AML-193 (cell line): ENCODE results near the gene BCAS3.

Experiments
- DNase-seq, 2 experiments: peaks; one replicate each; lab custom pipeline; 2025; lab: John Stamatoyannopoulos, UW

Gene BCAS3

DNA sequence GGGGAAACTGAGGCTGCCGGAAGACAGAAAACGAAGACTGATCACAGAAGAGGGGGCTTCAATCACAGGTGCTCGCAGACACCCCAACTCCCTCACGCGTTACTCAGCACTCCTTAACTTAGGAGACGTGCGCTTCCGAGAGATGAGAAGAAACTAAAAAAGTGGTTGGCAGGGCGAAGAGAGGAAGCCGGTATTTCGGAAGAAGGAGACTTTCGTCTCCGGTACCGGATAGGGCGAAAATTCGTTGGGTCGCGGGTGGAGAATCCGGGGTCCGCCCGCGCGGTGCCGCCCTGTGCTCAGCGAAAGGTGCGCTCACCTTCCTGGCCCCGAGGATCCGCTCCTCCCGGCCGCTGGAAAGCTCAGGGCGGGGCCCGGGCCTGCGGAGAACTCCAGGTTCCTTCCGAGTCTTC is 721.1 kb downstream of the BCAS3 start:
- no peak for DNase-seq

DNA sequence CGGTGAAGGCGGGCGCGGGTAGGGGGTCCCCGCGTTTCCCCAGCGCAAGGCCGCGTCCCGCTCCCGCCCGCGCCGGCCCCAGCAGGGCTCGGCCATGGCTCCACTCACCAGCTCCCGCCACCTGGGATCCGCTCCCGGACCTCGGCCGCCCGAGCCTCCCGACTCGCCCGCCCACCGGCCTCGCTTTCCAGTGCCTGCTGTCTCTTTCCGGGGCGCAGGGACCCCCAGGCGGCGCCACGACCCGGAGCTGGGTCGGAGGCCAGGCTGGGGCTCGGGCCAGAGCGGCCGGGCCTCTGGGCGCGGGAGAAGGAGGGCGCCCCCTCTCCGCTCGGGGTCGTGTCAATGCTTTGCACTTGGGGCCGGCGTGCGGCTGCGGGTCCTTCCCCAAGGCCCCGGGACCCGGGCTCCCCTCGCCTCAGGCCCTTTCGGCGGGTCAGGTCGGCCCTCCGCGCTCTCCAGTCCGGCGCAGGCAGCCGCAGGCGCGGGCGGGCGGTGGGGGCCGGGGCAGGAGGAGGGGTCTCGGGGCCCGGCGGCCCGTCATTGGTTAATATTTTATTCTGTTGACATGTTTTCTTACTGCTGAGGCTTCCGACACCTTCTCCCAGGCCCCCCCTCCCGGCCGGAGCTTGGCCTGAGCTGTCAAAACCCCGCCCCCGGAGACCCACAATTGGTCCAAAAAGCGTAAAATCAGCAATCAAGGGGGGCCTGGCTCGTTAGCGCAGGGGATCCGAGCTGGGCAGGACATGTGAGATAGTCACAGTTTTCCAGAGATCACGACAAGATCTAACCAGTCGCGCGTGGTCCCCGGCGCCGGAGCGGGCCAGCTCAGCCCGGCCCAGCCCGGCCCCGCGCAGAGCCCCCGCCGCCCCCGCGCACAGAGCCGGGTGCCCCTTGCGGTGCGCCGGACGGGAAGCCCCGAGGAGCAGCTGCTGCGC is 721.7 kb downstream of the BCAS3 start, which contains the start of gene TBX2:
Gene TBX2 (plus strand): TSS at position 713 of the 935 bp plus-strand sequence. CDS start 334 bp downstream, outside the sequence.
- no peak for DNase-seq

- no peak for DNase-seq
These were observed 722.5 kb downstream of the BCAS3 start for GRCh38 chr17:61400066-61400716.

DNA sequence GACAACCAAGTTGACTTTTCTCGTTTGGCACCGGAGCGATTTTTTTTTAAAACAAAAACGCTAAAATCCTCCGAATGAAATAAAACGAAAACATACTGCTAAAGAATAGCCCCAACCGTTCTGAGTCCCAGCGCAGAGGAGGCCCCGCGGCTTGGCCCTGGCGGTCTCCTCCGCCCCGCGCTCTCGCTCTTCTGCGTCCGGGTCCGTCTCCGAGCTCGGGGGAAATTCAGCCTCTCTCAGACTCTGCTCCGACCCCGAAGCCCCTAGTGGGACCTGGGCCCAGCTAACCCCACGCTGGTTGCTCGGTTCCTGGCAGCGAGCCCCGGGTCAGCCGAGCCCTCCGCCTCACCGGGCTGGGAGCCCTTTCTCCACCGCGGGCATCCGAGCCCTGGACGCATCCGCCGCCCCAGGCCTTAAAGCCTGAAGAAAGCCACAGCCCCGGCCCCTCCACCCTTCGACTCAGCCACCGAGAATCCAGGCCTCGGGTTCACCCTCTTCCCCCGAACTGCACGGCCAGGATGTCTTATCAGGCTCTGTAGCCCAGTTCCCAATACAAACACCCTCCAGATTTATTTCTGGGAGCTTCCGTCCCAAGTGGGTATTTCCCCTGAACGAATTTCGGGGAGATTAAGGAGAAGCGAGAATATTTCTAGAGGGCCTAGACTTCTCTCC is 723.2 kb downstream of the BCAS3 start:
- DNase-seq, result no peak

DNA sequence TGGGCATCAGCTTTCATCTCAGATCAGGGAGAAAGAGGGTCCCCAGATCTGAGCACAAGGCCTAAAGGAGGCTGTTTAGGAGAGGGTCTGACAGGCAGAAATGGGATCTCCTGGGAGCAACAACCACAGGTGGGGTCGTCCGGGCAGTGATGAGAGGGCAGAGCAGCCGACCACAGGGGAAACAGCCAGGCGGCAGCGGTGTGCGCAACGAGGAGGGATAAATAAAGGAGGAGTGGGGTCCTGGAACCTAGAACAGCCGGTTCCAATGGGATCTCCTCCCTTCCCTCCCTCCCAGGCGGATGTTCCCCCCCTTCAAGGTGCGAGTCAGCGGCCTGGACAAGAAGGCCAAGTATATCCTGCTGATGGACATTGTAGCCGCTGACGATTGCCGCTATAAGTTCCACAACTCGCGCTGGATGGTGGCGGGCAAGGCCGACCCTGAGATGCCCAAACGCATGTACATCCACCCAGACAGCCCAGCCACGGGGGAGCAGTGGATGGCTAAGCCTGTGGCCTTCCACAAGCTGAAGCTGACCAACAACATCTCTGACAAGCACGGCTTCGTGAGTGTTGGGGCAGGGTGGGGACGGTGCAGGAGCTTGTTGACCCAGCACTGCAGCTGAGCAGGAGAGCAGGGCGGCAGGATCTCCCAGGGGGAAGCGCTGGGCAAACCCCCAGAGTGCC is 723.9 kb downstream of the BCAS3 start:
- no peak for DNase-seq

DNA sequence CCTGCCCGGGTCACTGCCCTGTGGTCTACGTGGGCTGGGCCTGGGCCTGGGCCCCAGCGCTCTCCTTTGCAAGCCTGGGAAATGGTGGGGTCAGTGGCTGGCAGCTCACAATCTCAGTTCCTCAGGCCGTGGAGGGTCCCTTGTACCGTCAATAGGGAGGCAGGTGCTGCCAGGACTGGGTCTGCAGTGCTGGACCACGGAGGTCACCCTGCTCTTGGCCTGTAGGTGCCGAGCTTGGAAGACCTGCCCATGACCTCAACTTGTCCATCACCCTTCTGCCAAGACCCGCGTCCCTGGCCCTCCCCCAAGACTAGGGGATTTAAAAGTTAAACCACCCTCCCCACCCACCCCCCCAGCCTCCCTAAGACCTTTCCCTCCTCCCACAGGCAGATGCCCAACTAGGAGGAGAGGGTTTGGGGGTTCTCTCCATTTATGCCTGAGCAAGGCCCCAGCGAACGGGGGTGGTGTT is 724.5 kb downstream of the BCAS3 start:
- DNase-seq, result no peak

GRCh38 chr17:61402978-61403800 is 725.5 kb downstream of the BCAS3 start:
- DNase-seq, result no peak

DNA sequence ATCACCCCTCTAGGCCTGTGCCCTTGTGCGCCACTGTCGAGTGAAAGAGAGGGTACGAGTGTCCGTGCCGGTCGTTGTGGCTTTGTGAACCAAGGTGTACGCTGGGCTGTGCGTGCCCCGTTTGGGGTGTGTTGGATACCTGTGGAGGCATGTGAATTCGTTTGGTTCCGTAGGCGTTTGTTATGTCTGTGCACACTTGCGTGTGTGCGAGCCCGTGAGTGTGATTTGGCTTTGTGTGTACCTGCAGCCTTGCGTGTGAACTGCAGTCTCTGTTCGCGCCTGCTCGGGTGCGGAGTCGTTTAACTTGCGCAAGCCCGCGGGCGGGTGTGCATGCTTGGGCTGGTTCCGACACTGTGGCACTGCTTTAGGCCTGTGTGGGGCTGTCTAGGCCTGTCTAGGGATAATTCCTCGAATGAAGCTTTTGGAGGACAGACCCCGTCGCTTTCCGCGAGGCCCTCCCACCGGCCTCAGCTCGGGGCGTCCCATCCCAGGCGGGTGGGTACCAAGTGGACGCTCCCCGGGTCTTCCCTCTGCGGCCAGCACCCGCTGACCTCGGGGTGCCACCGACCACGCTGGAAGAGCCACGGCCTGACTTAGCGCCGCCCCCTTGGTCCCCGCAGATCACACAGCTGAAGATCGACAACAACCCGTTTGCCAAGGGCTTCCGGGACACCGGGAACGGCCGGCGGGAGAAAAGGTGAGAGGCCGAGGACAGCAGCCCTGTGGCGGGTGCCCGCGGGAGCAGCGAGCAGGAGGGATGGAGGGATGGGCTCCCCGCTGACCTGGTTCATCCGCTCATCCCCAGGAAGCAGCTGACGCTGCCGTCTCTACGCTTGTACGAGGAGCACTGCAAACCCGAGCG is 726.4 kb downstream of the BCAS3 start:
- no peak for DNase-seq

DNA sequence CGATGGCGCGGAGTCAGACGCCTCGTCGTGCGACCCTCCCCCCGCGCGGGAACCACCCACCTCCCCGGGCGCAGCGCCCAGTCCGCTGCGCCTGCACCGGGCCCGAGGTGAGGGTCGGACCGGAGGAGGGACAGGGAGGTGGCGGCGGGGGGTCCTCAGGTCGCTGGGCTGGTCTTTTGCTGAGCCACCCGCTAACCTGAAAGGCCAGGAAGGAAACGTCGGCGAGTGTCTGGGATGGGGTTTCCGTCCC is 726.9 kb downstream of the BCAS3 start:
- DNase-seq, result no peak

DNA sequence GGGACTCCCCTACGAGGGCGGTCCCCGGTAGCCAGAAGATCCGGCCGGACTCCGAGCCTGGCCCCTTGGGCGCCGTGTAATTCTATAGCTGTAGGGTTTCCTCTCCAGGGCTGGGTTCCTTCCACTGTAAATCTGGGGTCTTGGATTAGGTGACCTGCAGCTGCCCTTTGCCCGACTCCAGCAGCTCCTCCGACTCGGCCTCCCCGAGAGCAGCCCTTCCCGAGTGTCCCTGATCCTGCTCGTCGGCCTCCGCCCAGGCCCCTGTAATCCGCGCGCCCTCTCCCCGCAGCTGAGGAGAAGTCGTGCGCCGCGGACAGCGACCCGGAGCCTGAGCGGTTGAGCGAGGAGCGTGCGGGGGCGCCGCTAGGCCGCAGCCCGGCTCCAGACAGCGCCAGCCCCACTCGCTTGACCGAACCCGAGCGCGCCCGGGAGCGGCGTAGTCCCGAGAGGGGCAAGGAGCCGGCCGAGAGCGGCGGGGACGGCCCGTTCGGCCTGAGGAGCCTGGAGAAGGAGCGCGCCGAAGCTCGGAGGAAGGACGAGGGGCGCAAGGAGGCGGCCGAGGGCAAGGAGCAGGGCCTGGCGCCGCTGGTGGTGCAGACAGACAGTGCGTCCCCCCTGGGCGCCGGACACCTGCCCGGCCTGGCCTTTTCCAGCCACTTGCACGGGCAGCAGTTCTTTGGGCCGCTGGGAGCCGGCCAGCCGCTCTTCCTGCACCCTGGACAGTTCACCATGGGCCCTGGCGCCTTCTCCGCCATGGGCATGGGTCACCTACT is 727.4 kb downstream of the BCAS3 start:
- no peak for DNase-seq

- DNase-seq, result no peak
These were observed 728.3 kb downstream of the BCAS3 start for GRCh38 chr17:61405686-61406536.

- DNase-seq, result no peak
These were observed 728.8 kb downstream of the BCAS3 start for GRCh38 chr17:61406537-61406845.

DNA sequence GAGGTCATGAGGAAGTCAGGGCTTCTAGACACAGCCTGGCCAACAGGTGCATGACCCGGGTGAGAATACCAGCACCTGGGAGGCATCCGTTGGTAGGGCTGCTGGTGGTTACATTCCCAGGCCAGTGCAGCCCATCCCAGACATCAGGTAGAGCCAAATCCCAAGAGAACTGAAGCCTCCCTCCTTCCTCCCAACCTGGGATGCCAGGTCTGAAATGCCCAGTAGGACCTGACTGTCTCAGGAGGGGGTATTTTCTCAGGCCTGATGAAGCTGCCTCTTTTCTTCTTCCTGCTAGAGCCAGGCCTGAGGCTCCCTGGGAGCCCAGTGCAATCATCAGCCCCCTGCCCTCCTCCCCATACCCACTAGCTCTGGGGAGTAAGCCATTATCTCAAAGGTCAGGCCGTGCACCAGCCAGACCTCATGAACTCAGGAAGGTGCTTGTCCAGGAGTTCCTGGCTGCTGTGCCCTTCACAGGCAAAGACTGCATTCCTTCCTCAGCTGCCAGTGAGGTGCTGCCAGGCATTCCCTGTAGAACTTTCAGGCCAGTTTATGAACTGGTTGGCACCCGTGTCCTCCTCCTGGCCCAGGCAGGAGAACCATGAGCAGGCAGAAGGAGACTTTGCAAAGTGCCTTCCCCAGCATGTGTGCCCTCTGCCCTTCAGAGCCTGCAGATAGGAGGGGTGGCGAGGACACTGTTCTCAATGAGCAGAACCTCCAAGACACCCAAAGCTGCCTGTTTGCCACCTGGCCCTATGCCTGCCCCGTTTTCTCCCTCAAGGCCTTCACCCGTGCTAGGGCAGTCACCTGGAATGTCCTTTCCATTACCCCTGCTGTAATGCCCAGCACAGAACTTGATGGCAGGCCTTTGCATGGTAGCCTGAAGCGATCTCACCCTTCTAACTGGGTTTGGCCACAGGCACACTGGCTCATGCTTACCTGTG is 729.6 kb downstream of the BCAS3 start:
- DNase-seq, result no peak

GRCh38 chr17:61408151-61409041 is 730.7 kb downstream of the BCAS3 start:
- no peak for DNase-seq

DNA sequence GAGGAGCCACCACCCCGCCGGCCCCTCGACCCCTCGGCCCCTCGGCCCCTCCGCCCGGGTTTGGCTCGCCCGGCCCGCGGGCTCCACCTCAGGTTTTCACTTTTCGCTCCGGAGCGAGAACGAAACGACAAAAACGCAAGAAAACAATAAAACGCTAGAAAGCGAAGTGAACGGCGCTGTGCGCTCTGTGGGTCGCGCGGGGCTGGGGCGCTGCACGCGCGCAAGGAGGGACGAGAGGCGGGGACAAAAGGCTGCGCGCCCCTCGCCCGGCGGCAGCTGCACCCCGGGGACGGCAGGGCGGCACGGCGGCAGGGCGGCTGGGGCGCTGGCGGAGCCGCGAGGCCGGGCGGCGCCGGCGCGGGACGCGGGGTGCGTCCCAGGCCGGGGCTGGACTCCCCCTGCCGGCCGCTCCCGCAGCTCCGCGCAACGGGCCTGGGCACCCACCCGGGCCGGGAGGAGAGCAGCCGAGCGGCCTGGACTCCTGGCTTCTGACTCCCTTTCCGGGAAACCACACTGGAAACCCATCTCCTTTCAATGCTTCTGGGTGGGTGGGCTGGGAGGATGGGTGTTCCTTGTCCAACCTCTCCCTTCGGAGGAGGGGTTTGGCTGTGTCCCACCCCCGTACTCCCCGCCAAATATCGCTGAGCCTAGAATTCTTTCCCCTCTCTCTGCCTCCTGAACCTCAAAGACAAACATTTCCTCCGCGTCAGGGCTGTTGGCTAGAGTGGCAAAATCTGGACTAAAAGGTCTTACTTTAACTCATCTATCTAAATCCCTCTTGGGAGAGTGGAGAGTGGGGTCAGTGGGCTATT is 731.9 kb downstream of the BCAS3 start:
- DNase-seq, result peak; percentile 59 to 65
